ENCODE measurements around the gene NDUFAF4.

NDUFAF4 gene

DNA sequence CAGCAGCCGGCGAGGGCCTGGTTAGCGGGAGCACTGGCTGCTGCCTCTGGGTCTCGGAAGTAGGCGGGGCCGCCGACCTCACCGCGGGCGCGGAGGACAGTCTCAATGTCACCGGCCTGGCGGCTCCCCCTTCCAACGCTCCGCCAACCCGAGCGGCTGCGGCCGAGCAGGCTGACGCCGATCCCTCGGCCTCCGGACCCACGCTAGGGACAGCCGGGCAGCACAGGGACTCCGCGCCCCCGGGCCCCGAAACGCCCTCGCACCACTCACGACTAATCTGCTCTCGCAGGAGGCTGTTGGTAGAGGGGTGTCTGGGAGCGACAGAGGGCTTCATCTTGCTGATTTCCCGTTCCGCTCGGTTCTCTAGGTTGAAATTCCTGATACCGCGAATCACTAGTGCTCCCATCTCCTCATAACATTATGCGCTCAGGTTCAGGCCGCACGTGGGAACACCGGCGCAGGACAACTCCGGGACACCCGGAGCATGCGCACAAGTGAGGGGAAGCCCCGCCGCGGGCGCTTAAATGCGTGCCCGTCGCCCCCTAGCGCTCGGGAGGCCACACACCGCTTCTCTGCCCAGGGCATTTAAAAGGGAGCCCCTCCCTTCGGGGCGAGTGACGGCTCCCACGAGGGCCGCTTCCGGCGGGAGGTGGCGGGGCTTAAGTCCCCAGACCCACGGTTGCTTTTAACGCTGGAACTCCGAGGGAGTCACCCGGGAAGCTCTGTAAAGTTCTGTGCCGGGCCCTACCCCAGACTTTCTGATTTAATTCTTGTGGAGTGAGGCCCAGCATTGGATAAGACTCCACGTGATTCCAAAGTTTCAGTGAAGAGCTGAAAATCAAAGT lies at the start of gene NDUFAF4:
NDUFAF4 (minus strand) TSS at position 496 of the 845 bp plus-strand sequence; CDS start at position 406, 90 bp downstream.
- DNase-seq, result peak; percentile 97
- ATAC-seq, result peak; percentile 97

- ATAC-seq (peak; percentile 69), DNase-seq (no peak)
Measured at GRCh38 chr6:96947055-96947454, 49.4 kb upstream of the NDUFAF4 start.

- DNase-seq, result no peak
- ATAC-seq, result no peak
Measured at GRCh38 chr6:96943555-96944215, 46.0 kb upstream of the NDUFAF4 start.

DNA sequence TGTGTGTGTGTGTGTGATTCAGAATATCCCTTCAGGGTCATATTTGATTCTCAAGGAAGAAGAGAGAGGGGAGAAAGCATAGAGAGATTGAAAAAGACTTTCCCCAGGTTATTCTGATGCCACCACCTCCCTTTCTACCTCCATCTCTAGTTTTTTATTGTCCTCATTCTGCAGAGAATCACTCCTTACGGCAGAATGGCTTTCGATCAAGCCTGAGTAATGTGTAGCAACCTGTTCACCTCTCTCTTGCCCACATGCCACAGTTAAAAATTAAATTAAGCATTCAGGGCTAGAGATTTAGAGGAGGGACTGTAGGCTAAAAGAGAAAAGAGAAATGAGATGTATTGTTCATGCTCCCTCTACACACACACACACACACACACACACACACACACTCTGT lies 45.0 kb upstream of the NDUFAF4 start:
- ATAC-seq (no peak), DNase-seq (no peak)

- no peak for DNase-seq
- ATAC-seq, result no peak
Measured at GRCh38 chr6:96940322-96940721, 42.6 kb upstream of the NDUFAF4 start.

DNA sequence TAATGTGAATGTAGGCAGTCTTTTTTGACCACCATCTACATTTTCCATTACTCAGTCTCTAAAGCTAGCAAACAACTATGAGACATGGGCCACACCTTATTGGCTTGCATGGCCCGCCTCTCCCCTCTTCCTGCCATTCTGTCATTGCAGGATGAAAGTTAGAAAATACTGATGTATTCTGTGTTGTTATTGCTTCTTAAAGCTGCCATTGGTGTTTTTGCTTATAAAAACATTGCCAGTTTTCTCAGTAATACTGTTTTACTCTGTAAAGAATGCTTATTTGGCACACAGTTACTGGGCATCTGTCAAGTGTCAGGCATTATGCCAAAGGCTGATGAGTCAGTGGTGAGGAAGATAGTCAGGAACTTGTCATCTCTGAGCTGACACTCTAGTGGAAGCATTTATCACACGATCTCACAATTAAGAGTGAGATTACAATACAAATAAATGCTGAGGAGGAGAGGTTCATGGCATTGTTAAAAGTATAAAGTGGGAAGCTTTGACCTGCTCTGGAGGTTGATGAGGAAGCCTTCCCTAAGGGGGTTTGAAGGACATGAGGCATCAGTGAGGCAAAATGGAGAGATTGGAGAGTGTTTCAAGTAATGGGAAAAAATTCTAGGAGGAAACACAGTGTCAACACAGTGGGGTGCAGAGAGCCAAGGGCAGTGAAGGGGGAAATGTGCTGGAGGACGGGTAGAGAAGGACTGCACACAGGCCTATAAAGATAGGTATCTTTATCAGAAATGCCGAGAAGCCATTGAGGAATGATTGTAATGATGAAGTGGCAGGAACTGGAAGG lies 41.5 kb upstream of the NDUFAF4 start:
- DNase-seq (peak; percentile 27), ATAC-seq (peak; percentile 84)

GRCh38 chr6:96934087-96934486 lies 36.4 kb upstream of the NDUFAF4 start:
- DNase-seq, result no peak
- ATAC-seq, result no peak

GRCh38 chr6:96931198-96931597 lies 33.5 kb upstream of the NDUFAF4 start:
- no peak for DNase-seq
- ATAC-seq, result no peak

GRCh38 chr6:96929741-96930140 lies 32.0 kb upstream of the NDUFAF4 start:
- ATAC-seq, result no peak
- no peak for DNase-seq

DNA sequence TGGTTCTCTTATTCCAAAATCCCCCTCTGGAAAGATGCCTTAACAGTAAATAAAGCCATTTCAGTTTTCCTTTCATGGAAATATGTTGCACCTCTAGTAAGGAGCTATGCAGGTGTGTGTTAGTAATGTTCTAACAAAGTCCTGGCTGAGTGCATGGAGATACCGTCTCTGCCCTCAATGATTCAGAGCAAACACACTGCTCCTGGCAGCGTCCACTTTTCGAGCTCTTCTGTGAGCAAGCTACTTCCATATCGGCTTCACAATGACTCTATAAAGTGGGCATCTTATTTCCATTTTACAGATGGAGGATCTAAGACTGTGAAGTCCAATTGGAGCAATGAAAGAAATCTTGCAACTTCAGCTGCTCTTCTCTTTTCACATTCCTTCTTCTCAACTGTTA lies 30.0 kb upstream of the NDUFAF4 start:
- no peak for ATAC-seq
- no peak for DNase-seq

- DNase-seq, result no peak
Measured at GRCh38 chr6:96926425-96926824, 28.7 kb upstream of the NDUFAF4 start.

GRCh38 chr6:96925290-96925687 lies 27.6 kb upstream of the NDUFAF4 start:
- ATAC-seq, result no peak
- DNase-seq, result no peak

More at GRCh38 chr6:96926425-96926824, 28.7 kb upstream of the NDUFAF4 start:
- ATAC-seq, result no peak

DNA sequence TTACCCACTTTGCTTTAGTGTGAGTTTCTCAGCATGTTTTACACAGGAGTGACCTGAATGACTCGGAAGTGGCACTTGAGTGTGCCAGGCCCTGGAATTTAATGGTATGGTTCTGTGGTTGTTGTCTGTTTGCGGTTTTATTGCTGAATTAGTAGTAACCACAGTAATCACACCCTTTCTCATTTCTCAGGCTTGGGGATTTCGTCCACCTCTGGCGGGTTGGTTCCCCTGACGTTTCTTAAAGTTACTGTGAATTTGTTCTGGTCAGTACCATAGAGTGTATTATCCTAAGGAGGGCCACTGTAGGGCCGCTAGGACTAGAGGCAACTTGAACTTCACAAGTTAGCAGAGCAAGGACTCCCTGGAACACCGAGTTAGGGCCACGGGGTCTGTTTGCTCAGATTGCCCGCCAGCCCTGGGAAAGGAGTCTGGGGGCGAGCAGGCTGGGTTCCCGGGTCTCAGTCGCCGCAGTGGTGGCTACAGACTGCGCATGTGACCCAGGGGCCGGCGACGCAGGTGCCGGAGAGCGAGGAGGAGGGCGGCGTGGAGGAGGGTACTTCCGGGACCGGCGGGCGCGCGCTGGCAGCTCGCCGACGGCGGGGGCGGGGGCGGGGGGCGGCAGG lies 26.3 kb upstream of the NDUFAF4 start:
- DNase-seq (no peak), ATAC-seq (peak; percentile 70)

GRCh38 chr6:96923400-96923799 lies 25.7 kb upstream of the NDUFAF4 start:
- no peak for DNase-seq
- ATAC-seq, result no peak

GRCh38 chr6:96917098-96917497 lies 19.4 kb upstream of the NDUFAF4 start:
- no peak for DNase-seq
- no peak for ATAC-seq

- no peak for ATAC-seq
- no peak for DNase-seq
Measured at GRCh38 chr6:96913621-96914020, 15.9 kb upstream of the NDUFAF4 start.

GRCh38 chr6:96911751-96912150 lies 14.1 kb upstream of the NDUFAF4 start:
- no peak for ATAC-seq
- no peak for DNase-seq

- DNase-seq, result no peak
Measured at GRCh38 chr6:96911171-96911570, 13.5 kb upstream of the NDUFAF4 start.

GRCh38 chr6:96909811-96910210 lies 12.1 kb upstream of the NDUFAF4 start:
- ATAC-seq (no peak), DNase-seq (no peak)

More at GRCh38 chr6:96911171-96911570, 13.5 kb upstream of the NDUFAF4 start:
- no peak for ATAC-seq

DNA sequence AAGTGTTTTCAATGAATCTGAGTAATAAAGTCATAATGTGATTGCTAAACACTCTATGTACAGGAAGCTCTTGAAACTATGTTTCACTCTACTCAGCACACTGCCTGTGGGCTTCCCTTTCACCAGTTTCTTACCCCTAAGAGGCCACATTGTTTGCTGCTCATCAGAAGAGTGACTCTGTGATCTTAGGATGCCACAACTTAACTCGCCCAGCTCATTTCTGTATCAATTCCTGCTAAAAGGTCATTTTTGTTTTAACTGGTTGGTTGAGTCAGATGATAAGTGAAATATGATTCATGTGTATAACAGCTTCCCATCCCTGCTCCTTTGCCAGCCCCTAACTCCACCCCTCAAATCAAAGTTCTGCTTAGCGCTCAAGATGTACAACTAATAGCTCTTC lies 9.8 kb upstream of the NDUFAF4 start:
- DNase-seq, result peak; percentile 35
- ATAC-seq, result peak; percentile 99

GRCh38 chr6:96900873-96901272 lies 3.2 kb upstream of the NDUFAF4 start:
- DNase-seq (no peak), ATAC-seq (no peak)

- ATAC-seq (no peak), DNase-seq (no peak)
Measured at GRCh38 chr6:96899451-96899998, 1.8 kb upstream of the NDUFAF4 start.

All from stimulated activated naive CD8-positive, alpha-beta T cell treated with anti-CD3 and anti-CD28 coated beads, Interleukin-15, Interleukin-2, amounts not matched to agents 100 U/mL and 50 U/mL, for 24 hours (primary cell).